ENCODE data around the gene ADCY6.

- TF ChIP-seq CTCF (conservative IDR thresholded peaks at IDR 0.05 in 1 of 2, IDR thresholded peaks at IDR 0.05 in 1 of 2; ENCODE audit: low read depth in 1 of 2, low read length in 2 of 2) = no peak
- no peak for TF ChIP-seq EZH2 (IDR thresholded peaks at IDR 0.05; ENCODE audit: low read length, missing control alignments)
Measured at GRCh38 chr12:48807981-48808380, 19.1 kb upstream of the ADCY6 start.
